PC-9 (cell line): ENCODE data around the gene OR9I1.

Experiments
- EZH2 ChIP-seq: fragments of 200-600 bp; sonication (generic); IDR thresholded peaks from 2 replicates; pipeline ENCODE4 v1.8.0; 2017; ENCODE audit warnings: antibody characterized with exemption, low read depth
- TF ChIP-seq, protein P1 (sequence below): fragments of 200-600 bp; sonication (generic); conservative IDR thresholded peaks from 2 replicates; pipeline ENCODE4 v1.6.1; 2017; ENCODE audit warnings: mixed run types, antibody characterized with exemption, mild to moderate bottlenecking, moderate library complexity

GRCh38 chr11:58133309-58134076, 8.2 kb upstream of the OR9I1 start:
- TF ChIP-seq, protein P1, sequence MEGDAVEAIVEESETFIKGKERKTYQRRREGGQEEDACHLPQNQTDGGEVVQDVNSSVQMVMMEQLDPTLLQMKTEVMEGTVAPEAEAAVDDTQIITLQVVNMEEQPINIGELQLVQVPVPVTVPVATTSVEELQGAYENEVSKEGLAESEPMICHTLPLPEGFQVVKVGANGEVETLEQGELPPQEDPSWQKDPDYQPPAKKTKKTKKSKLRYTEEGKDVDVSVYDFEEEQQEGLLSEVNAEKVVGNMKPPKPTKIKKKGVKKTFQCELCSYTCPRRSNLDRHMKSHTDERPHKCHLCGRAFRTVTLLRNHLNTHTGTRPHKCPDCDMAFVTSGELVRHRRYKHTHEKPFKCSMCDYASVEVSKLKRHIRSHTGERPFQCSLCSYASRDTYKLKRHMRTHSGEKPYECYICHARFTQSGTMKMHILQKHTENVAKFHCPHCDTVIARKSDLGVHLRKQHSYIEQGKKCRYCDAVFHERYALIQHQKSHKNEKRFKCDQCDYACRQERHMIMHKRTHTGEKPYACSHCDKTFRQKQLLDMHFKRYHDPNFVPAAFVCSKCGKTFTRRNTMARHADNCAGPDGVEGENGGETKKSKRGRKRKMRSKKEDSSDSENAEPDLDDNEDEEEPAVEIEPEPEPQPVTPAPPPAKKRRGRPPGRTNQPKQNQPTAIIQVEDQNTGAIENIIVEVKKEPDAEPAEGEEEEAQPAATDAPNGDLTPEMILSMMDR: no peak
- no peak for TF ChIP-seq EZH2
